Osteocyte (in vitro differentiated cells): ENCODE results near the gene TMEM248. TPM values are rescaled to one million over a fixed set of nuclear protein-coding genes. Genes with fewer than 3 reads are reported as not detected.
"Not testable (repeated sequence)": the region's sequence is repeated elsewhere in the genome, so short reads cannot be mapped to it uniquely, and the experiment has no call there.

Experiments used
- DNase-seq: peaks from one replicate; pipeline ENCODE4 v3.0.0; 2021; ENCODE audit warnings: mixed read lengths; ENCODE audit not compliant: unreplicated experiment; ENCODE audit errors: extremely low spot score
- H3K27ac Mint-ChIP-seq: one replicate; pipeline ENCODE4 v1.8.0; 2021; ENCODE audit warnings: mild to moderate bottlenecking, mixed read lengths; ENCODE audit not compliant: unreplicated experiment
- H3K27me3 Mint-ChIP-seq: one replicate; pipeline ENCODE4 v1.8.0; 2021; ENCODE audit warnings: mixed read lengths; ENCODE audit not compliant: unreplicated experiment
- H3K36me3 Mint-ChIP-seq: one replicate; pipeline ENCODE4 v1.8.0; 2021; ENCODE audit warnings: mixed read lengths; ENCODE audit not compliant: unreplicated experiment
- H3K4me1 Mint-ChIP-seq: one replicate; pipeline ENCODE4 v1.8.0; 2021; ENCODE audit warnings: mixed read lengths; ENCODE audit not compliant: unreplicated experiment
- H3K4me3 Mint-ChIP-seq: one replicate; pipeline ENCODE4 v1.8.0; 2021; ENCODE audit warnings: mild to moderate bottlenecking, moderate library complexity, mixed read lengths; ENCODE audit not compliant: unreplicated experiment
- H3K9me3 Mint-ChIP-seq: one replicate; pipeline ENCODE4 v1.8.0; 2021; ENCODE audit warnings: mixed read lengths; ENCODE audit not compliant: unreplicated experiment
- total RNA-seq: library from RNA; stranded (reverse); gene quantifications from 2 replicates; pipeline ENCODE4 v1.2.1, GENCODE V29; 2021
- TF ChIP-seq, protein P1 (sequence below): fragments of 200-600 bp; sonication (generic); IDR thresholded peaks from 2 replicates; pipeline ENCODE4 v1.5.0; 2021; ENCODE audit warnings: antibody characterized with exemption, mild to moderate bottlenecking, moderate library complexity

TMEM248 gene
- total RNA-seq, 1 donor from 2014 or later, result 104 TPM

DNA sequence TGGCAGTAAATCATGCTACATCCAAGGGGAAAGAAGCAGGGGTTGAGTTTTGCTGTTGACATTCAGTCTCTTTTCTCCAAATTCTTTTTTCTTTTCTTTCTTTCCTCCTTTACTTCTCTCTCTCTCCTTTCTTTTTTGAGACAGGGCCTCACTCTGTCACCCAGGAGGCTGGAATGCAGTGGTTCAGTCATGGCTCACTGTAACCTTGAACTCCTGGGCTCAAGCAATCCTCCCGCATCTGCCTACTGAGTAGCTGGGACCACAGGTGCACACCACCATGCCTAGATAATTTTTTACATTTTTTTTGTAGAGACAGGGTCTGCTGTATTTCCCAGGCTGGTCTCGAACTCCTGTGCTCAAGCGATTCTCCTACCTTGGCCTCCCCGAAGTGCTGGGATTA lies 39.2 kb downstream of the TMEM248 start:
- no peaks in the 10 kb centered on the region for H3K27me3 Mint-ChIP-seq
- H3K36me3 Mint-ChIP-seq, result peaks cover 38% of the 10 kb centered on the region
- no peak for DNase-seq
- H3K9me3 Mint-ChIP-seq, result no peaks in the 10 kb centered on the region
- TF ChIP-seq, protein P1, sequence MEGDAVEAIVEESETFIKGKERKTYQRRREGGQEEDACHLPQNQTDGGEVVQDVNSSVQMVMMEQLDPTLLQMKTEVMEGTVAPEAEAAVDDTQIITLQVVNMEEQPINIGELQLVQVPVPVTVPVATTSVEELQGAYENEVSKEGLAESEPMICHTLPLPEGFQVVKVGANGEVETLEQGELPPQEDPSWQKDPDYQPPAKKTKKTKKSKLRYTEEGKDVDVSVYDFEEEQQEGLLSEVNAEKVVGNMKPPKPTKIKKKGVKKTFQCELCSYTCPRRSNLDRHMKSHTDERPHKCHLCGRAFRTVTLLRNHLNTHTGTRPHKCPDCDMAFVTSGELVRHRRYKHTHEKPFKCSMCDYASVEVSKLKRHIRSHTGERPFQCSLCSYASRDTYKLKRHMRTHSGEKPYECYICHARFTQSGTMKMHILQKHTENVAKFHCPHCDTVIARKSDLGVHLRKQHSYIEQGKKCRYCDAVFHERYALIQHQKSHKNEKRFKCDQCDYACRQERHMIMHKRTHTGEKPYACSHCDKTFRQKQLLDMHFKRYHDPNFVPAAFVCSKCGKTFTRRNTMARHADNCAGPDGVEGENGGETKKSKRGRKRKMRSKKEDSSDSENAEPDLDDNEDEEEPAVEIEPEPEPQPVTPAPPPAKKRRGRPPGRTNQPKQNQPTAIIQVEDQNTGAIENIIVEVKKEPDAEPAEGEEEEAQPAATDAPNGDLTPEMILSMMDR, result no peak
- H3K27ac Mint-ChIP-seq, result no peak overlapping the region
- H3K4me3 Mint-ChIP-seq, result no peak overlapping the region
- H3K4me1 Mint-ChIP-seq, result peaks cover 11% of the 10 kb centered on the region

DNA sequence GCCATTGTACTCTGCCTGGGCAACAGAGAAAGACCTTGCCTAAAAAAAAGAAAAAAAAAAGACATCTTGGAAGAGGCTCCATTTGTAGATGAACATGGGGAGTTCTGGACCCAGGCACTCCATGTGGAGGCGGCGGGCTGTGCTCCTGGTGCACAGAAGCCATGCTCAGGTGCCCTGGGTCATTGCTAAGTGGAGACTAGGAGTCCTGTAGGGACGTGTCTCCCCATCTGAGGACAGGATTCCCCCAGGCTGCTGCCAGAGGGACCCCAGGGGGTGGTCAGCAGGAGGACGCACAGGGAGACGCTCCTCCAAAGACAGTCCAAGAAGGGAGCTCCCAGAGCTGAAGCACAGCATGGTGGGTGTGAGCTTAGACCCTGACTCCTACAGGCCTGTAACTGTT lies 40.1 kb downstream of the TMEM248 start:
- peaks cover 29% of the 10 kb centered on the region for H3K36me3 Mint-ChIP-seq
- H3K9me3 Mint-ChIP-seq, result no peaks in the 10 kb centered on the region
- no peaks in the 10 kb centered on the region for H3K27me3 Mint-ChIP-seq
- peaks cover 11% of the 10 kb centered on the region for H3K4me1 Mint-ChIP-seq
- H3K4me3 Mint-ChIP-seq, result no peak overlapping the region
- H3K27ac Mint-ChIP-seq, result no peak overlapping the region
- TF ChIP-seq, protein P1, result no peak
- no peak for DNase-seq

DNA sequence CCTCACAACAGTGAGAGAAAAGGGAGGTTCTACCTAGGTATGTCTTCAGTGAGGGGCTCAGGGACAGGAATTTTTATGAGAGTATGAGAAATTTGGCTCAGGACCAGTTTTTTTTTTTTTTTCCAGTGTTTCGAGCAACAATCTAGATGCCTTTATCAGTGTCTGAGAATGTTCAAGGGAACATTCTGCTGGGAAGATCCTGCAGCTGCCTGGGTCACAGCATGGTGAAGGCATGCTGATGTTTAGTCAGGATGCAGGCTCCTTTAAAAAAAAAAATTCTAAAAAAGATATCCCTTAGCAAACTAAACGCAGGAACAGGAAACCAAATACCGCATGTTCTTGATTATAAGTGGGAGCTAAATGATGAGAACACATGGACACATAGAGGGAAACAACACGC lies 43.4 kb downstream of the TMEM248 start:
- H3K4me1 Mint-ChIP-seq, result peaks cover 2% of the 10 kb centered on the region
- no peak for DNase-seq
- no peak overlapping the region for H3K4me3 Mint-ChIP-seq
- H3K9me3 Mint-ChIP-seq, result no peaks in the 10 kb centered on the region
- TF ChIP-seq, protein P1, result no peak
- H3K36me3 Mint-ChIP-seq, result peaks cover 8% of the 10 kb centered on the region
- H3K27me3 Mint-ChIP-seq, result no peaks in the 10 kb centered on the region
- peak overlapping the region; percentile 13 for H3K27ac Mint-ChIP-seq

DNA sequence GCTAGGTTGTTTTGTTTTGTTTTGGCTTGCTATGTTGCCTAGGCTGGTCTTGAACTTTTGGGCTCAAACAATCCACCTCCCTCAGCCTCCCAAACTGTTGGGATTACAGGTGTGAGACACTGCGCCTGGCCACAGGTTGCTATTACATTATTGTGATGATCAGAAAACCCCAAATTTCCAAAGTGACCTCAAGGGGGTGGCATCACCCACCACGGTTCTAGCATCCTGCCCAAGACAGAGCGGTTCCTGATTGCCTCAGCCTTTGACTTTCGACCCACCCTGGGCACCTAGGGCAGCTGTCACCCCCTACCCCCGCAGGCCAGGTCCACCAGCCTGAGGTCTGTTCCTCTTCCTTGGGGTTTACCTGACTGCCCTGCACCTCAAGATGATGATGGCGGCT lies 46.0 kb downstream of the TMEM248 start:
- no peaks in the 10 kb centered on the region for H3K27me3 Mint-ChIP-seq
- no peaks in the 10 kb centered on the region for H3K9me3 Mint-ChIP-seq
- no peaks in the 10 kb centered on the region for H3K36me3 Mint-ChIP-seq
- TF ChIP-seq, protein P1, result no peak
- H3K4me3 Mint-ChIP-seq, result no peak overlapping the region
- no peak overlapping the region for H3K27ac Mint-ChIP-seq
- DNase-seq, result no peak
- peaks cover 2% of the 10 kb centered on the region for H3K4me1 Mint-ChIP-seq

DNA sequence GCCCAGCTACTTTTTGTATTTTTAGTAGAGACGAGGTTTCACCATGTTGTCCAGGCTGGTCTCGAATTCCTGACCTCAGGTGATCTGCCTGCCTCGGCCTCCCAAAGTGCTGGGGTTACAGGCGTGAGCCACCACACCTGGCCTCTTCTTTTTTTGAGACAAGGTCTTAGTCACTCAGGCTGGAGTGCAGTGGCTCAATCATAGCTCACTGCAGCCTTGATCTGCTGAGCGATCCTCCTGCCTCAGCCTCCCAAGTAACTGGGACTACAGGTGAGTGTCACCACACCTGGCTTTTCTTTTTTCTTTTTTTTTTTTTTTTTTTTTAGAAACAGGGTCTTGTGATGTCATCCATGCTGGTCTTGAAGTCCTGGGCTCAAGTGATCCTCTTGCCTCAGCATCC lies 48.0 kb downstream of the TMEM248 start:
- H3K36me3 Mint-ChIP-seq, H3K27me3 Mint-ChIP-seq, H3K27ac Mint-ChIP-seq, H3K9me3 Mint-ChIP-seq, H3K4me3 Mint-ChIP-seq, DNase-seq, H3K4me1 Mint-ChIP-seq: not testable (repeated sequence)

DNA sequence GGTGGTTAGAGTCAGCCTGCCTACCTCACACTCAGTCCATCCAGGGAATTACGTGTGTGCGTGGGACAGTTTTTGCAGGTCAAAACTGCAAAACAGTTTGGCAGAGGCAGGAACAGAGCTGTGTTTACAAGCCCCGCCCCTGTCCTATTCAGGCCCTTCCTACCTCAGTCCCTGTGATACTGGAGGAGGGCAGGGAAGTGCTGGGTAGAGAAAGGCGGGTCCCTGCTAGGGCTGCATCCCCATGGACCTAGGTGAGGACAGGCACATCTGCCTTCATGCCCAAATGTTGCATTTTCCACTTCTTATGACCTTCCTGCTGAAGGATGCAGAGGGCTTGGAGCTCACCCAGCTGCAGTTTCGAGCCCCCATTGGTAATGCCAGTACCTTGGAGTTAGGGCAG lies 49.3 kb downstream of the TMEM248 start:
- H3K4me3 Mint-ChIP-seq, result no peak overlapping the region
- no peaks in the 10 kb centered on the region for H3K9me3 Mint-ChIP-seq
- TF ChIP-seq, protein P1, result no peak
- DNase-seq, result no peak
- H3K36me3 Mint-ChIP-seq, result no peaks in the 10 kb centered on the region
- no peaks in the 10 kb centered on the region for H3K27me3 Mint-ChIP-seq
- no peaks in the 10 kb centered on the region for H3K4me1 Mint-ChIP-seq
- no peak overlapping the region for H3K27ac Mint-ChIP-seq
